Fibroblast of lung (primary cell): ENCODE data around the gene LAMTOR5. TPM values are rescaled to one million over a fixed set of nuclear protein-coding genes. Genes with fewer than 3 reads are reported as not detected.

Source experiments
- DNase-seq, 2 donors: peaks; one replicate each; pipeline versions ENCODE4 v3.0.0 to v3.0.0-alpha.2; 2010; ENCODE audit warnings: low read depth in 2 of 2
- H2AFZ ChIP-seq: 2 replicates; pipeline ENCODE4 v1.5.1; 2012; ENCODE audit warnings: low read length, control low read depth, inconsistent platforms
- H3K27ac ChIP-seq: 2 replicates; pipeline ENCODE4 v1.5.1; 2011; ENCODE audit warnings: low read length, control low read depth; ENCODE audit not compliant: insufficient read depth
- H3K27me3 ChIP-seq: 2 replicates; pipeline ENCODE4 v1.5.1; 2011; ENCODE audit warnings: mild to moderate bottlenecking, low read length; ENCODE audit not compliant: control insufficient read depth, insufficient read depth
- H3K36me3 ChIP-seq: 2 replicates; pipeline ENCODE4 v1.5.1; 2011; ENCODE audit warnings: low read length; ENCODE audit not compliant: control insufficient read depth, insufficient read depth
- H3K4me1 ChIP-seq: 2 replicates; pipeline ENCODE4 v1.5.1; 2011; ENCODE audit warnings: low read length; ENCODE audit not compliant: control insufficient read depth, insufficient read depth; ENCODE audit errors: extremely low read depth
- H3K4me2 ChIP-seq: 2 replicates; pipeline ENCODE4 v1.5.1; 2011; ENCODE audit warnings: low read length, control low read depth; ENCODE audit not compliant: insufficient read depth; ENCODE audit errors: extremely low read depth
- H3K4me3 ChIP-seq, 4 experiments: fragments of 200-600 bp in 1 of 4; sonication (generic) in 1 of 4; replicated peaks in 1 of 4; 2 replicates each; pipeline ENCODE4 v1.5.1; 2011 to 2016; ENCODE audit warnings: low read length in 4 of 4, low read depth in 3 of 4, mild to moderate bottlenecking in 3 of 4, control low read depth in 2 of 4, inconsistent platforms in 1 of 4, mixed read lengths in 1 of 4; ENCODE audit not compliant: insufficient read depth in 1 of 4; ENCODE audit errors: control extremely low read depth in 1 of 4
- H3K79me2 ChIP-seq: 2 replicates; pipeline ENCODE4 v1.5.1; 2012; ENCODE audit warnings: mild to moderate bottlenecking, low read length, inconsistent platforms; ENCODE audit not compliant: control insufficient read depth, insufficient read depth
- H3K9ac ChIP-seq: 2 replicates; pipeline ENCODE4 v1.5.1; 2011; ENCODE audit warnings: mild to moderate bottlenecking, low read length, control low read depth; ENCODE audit not compliant: insufficient read depth
- H3K9me3 ChIP-seq: 2 replicates; pipeline ENCODE4 v1.5.1; 2012; ENCODE audit warnings: low read depth, low read length; ENCODE audit not compliant: control insufficient read depth, insufficient read depth
- H4K20me1 ChIP-seq: 2 replicates; pipeline ENCODE4 v1.5.1; 2011; ENCODE audit warnings: low read length; ENCODE audit not compliant: control insufficient read depth, insufficient read depth; ENCODE audit errors: extremely low read depth
- EZH2 ChIP-seq: IDR thresholded peaks from 2 replicates; pipeline ENCODE4 v1.5.1; 2012; ENCODE audit warnings: low read length, control low read depth, mild to moderate bottlenecking; ENCODE audit errors: missing control alignments
- polyA plus RNA-seq, 2 donors: library from polyadenylated mRNA; depleted of rRNA in 1 of 2; stranded (reverse) in 1 of 2; unstranded in 1 of 2; fragments of >200 nt; gene quantifications; 2 replicates each; pipeline ENCODE4 v1.2.1, GENCODE V29; 2011 to 2012; ENCODE audit warnings: missing spikeins in 1 of 2
- total RNA-seq: library from RNA; depleted of rRNA; stranded (reverse); fragments of >200 nt; gene quantifications from 2 replicates; pipeline ENCODE4 v1.2.1, GENCODE V29; 2014
- TF ChIP-seq, protein P1 (sequence below), 2 donors: IDR thresholded peaks in 1 of 2; conservative IDR thresholded peaks in 1 of 2; 1 replicate in 1 of 2; 2 replicates in 1 of 2; pipeline ENCODE4 v1.5.1; 2011 to 2012; ENCODE audit warnings: low read length in 2 of 2, control low read depth in 1 of 2, inconsistent platforms in 1 of 2, low read depth in 1 of 2, mild to moderate bottlenecking in 1 of 2

The LAMTOR5 gene
- total and polyA plus RNA-seq, 2 donors (not counting 1 experiment from before 2014, with no cell fraction given) = 70.4 to 317 TPM

DNA sequence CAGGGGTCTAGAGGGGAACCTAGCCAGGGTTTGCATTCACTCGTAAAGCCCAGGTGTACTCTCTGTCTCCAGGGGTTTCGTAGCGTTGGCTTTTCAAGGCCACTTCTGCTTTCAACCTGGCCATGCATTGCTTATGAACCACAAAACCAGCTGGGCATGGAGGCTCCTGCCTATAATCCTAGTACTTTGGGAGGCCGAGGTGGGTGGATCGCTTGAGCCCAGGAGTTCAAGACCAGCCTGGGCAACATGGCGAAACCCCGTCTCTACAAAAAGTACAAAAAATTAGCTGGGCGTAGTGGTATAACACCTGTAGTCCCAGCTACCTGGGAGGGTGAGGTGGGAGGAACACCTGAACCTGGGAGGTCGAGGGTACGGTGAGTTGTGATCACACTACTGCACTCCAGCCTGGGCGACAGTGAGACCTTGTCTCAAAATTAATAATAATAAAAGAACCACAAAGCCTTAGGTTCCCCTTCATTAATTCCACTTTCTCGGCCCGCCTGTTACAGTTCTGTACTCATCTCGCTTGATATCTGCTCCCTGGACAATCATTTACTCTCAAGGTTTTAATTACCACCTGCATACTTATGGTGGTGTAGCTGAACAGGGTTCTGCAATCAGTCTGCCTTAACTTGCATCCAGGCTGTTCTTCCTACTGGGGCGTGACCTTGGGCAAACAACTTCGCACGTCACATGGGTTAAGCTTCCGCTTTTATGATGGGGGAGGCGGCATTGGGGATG, 22.7 kb downstream of the LAMTOR5 start:
- Histone ChIP-seq H3K79me2 (no peaks in the 10 kb centered on the region), H2AFZ (no peak overlapping the region), H3K4me2 (no peak overlapping the region), H3K27me3 (no peaks in the 10 kb centered on the region), H3K4me3 (no peak overlapping the region), H4K20me1 (no peaks in the 10 kb centered on the region), H3K27ac (no peak overlapping the region), H3K4me1 (peaks cover 15% of the 10 kb centered on the region), H3K9me3 (no peaks in the 10 kb centered on the region), H3K9ac (no peak overlapping the region), H3K36me3 (no peaks in the 10 kb centered on the region)
- TF ChIP-seq, protein P1, sequence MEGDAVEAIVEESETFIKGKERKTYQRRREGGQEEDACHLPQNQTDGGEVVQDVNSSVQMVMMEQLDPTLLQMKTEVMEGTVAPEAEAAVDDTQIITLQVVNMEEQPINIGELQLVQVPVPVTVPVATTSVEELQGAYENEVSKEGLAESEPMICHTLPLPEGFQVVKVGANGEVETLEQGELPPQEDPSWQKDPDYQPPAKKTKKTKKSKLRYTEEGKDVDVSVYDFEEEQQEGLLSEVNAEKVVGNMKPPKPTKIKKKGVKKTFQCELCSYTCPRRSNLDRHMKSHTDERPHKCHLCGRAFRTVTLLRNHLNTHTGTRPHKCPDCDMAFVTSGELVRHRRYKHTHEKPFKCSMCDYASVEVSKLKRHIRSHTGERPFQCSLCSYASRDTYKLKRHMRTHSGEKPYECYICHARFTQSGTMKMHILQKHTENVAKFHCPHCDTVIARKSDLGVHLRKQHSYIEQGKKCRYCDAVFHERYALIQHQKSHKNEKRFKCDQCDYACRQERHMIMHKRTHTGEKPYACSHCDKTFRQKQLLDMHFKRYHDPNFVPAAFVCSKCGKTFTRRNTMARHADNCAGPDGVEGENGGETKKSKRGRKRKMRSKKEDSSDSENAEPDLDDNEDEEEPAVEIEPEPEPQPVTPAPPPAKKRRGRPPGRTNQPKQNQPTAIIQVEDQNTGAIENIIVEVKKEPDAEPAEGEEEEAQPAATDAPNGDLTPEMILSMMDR (conservative IDR thresholded peaks at IDR 0.05 in 1 of 2, IDR thresholded peaks at IDR 0.05 in 1 of 2; ENCODE audit: low read depth in 1 of 2, low read length in 2 of 2) = no peak
- TF ChIP-seq EZH2 = no peak
- no peak for DNase-seq

- peak overlapping the region in 2 of 4 experiments; percentile 6 to 21 for H3K4me3 ChIP-seq
- H3K79me2 ChIP-seq = no peaks in the 10 kb centered on the region
- H3K36me3 ChIP-seq = no peaks in the 10 kb centered on the region
- H2AFZ ChIP-seq = peak overlapping the region; percentile 26
- peaks cover 13% of the 10 kb centered on the region for H3K4me1 ChIP-seq
- H4K20me1 ChIP-seq = no peaks in the 10 kb centered on the region
- no peaks in the 10 kb centered on the region for H3K9me3 ChIP-seq
- H3K4me2 ChIP-seq = peak overlapping the region; percentile 32
- H3K9ac ChIP-seq = peak overlapping the region; percentile 39
- peak overlapping the region; percentile 56 for H3K27ac ChIP-seq
- DNase-seq = peak in 1 of 2 donors; percentile 35
- no peaks in the 10 kb centered on the region for H3K27me3 ChIP-seq
- TF ChIP-seq EZH2 = no peak
- TF ChIP-seq, protein P1 (conservative IDR thresholded peaks at IDR 0.05 in 1 of 2, IDR thresholded peaks at IDR 0.05 in 1 of 2; ENCODE audit: low read depth in 1 of 2, low read length in 2 of 2) = no peak
These were observed 24.1 kb downstream of the LAMTOR5 start for GRCh38 chr1:110383251-110383990.

- no peaks in the 10 kb centered on the region for H3K9me3 ChIP-seq
- H3K4me1 ChIP-seq = peaks cover 13% of the 10 kb centered on the region
- TF ChIP-seq, protein P1 (conservative IDR thresholded peaks at IDR 0.05 in 1 of 2, IDR thresholded peaks at IDR 0.05 in 1 of 2; ENCODE audit: low read depth in 1 of 2, low read length in 2 of 2) = no peak
- TF ChIP-seq EZH2 = no peak
- H4K20me1 ChIP-seq = no peaks in the 10 kb centered on the region
- H3K4me3 ChIP-seq = no peak overlapping the region
- H3K79me2 ChIP-seq = no peaks in the 10 kb centered on the region
- no peak overlapping the region for H3K4me2 ChIP-seq
- H3K27me3 ChIP-seq = no peaks in the 10 kb centered on the region
- H3K27ac ChIP-seq = peak overlapping the region; percentile 79
- no peaks in the 10 kb centered on the region for H3K36me3 ChIP-seq
- peak in 1 of 2 donors; percentile 94 for DNase-seq
- H3K9ac ChIP-seq = no peak overlapping the region
- H2AFZ ChIP-seq = no peak overlapping the region
These were observed 26.7 kb downstream of the LAMTOR5 start for GRCh38 chr1:110380672-110381283.
